Peyer's patch (tissue), 4 donors: ENCODE data around the gene BCR.

ENCODE experiments used
- POLR2A ChIP-seq, 2 donors: fragments of 450-650 bp; IDR thresholded peaks; one replicate each; pipeline ENCODE4 v1.5.1; 2017; ENCODE audit warnings: antibody characterized with exemption in 2 of 2, mild to moderate bottlenecking in 2 of 2, moderate library complexity in 2 of 2
- TF ChIP-seq, protein P1 (sequence below), 6 experiments: fragments of 450-650 bp in 4 of 6; fragments of 200-600 bp in 2 of 6; sonication (generic) in 1 of 6; IDR thresholded peaks; one replicate each; pipeline ENCODE4 v1.5.1; 2017 to 2019; ENCODE audit warnings: antibody characterized with exemption in 6 of 6, mild to moderate bottlenecking in 3 of 6, moderate library complexity in 1 of 6

GRCh38 chr22:23306926-23307325 lies 126.6 kb downstream of the BCR start:
- TF ChIP-seq, protein P1, sequence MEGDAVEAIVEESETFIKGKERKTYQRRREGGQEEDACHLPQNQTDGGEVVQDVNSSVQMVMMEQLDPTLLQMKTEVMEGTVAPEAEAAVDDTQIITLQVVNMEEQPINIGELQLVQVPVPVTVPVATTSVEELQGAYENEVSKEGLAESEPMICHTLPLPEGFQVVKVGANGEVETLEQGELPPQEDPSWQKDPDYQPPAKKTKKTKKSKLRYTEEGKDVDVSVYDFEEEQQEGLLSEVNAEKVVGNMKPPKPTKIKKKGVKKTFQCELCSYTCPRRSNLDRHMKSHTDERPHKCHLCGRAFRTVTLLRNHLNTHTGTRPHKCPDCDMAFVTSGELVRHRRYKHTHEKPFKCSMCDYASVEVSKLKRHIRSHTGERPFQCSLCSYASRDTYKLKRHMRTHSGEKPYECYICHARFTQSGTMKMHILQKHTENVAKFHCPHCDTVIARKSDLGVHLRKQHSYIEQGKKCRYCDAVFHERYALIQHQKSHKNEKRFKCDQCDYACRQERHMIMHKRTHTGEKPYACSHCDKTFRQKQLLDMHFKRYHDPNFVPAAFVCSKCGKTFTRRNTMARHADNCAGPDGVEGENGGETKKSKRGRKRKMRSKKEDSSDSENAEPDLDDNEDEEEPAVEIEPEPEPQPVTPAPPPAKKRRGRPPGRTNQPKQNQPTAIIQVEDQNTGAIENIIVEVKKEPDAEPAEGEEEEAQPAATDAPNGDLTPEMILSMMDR (IDR thresholded peaks at IDR 0.05) = no peak
- no peak for TF ChIP-seq POLR2A (IDR thresholded peaks at IDR 0.05)
